ENCODE results near the gene ANKRD13C.

The ANKRD13C gene

GRCh38 chr1:70293186-70293843, 61.2 kb downstream of the ANKRD13C start:
- DNase-seq (ENCODE audit: low spot score): no peak

- no peak for DNase-seq (ENCODE audit: low spot score)
Observed at GRCh38 chr1:70290218-70290617, 64.3 kb downstream of the ANKRD13C start.

- no peak for DNase-seq (ENCODE audit: low spot score)
Observed at GRCh38 chr1:70288166-70288565, 66.4 kb downstream of the ANKRD13C start.

GRCh38 chr1:70286453-70286852, 68.1 kb downstream of the ANKRD13C start:
- no peak for DNase-seq (ENCODE audit: low spot score)

- no peak for DNase-seq (ENCODE audit: low spot score)
Observed at GRCh38 chr1:70284366-70284765, 70.2 kb downstream of the ANKRD13C start.

GRCh38 chr1:70278710-70279109, 75.8 kb downstream of the ANKRD13C start:
- no peak for DNase-seq (ENCODE audit: low spot score)

GRCh38 chr1:70277875-70278274, 76.6 kb downstream of the ANKRD13C start:
- no peak for DNase-seq (ENCODE audit: low spot score)

GRCh38 chr1:70265946-70266345, 88.6 kb downstream of the ANKRD13C start:
- no peak for DNase-seq (ENCODE audit: low spot score)

- no peak for DNase-seq (ENCODE audit: low spot score)
Observed at GRCh38 chr1:70264839-70265238, 89.7 kb downstream of the ANKRD13C start.

- DNase-seq (ENCODE audit: low spot score): no peak
Observed at GRCh38 chr1:70256664-70257063, 97.9 kb downstream of the ANKRD13C start.

- no peak for DNase-seq (ENCODE audit: low spot score)
Observed at GRCh38 chr1:70248729-70249128, 105.8 kb downstream of the ANKRD13C start.

GRCh38 chr1:70247768-70248167, 106.8 kb downstream of the ANKRD13C start:
- DNase-seq (ENCODE audit: low spot score): no peak

GRCh38 chr1:70247122-70247521, 107.4 kb downstream of the ANKRD13C start:
- DNase-seq (ENCODE audit: low spot score): no peak

- DNase-seq (ENCODE audit: low spot score): no peak
Observed at GRCh38 chr1:70239940-70240339, 114.6 kb downstream of the ANKRD13C start.

- no peak for DNase-seq (ENCODE audit: low spot score)
Observed at GRCh38 chr1:70234733-70235132, 119.8 kb downstream of the ANKRD13C start.

- DNase-seq (ENCODE audit: low spot score): no peak
Observed at GRCh38 chr1:70231475-70231874, 123.0 kb downstream of the ANKRD13C start.

- no peak for DNase-seq (ENCODE audit: low spot score)
Observed at GRCh38 chr1:70228670-70229069, 125.9 kb downstream of the ANKRD13C start.

GRCh38 chr1:70227439-70227838, 127.1 kb downstream of the ANKRD13C start:
- no peak for DNase-seq (ENCODE audit: low spot score)

- no peak for DNase-seq (ENCODE audit: low spot score)
Observed at GRCh38 chr1:70224954-70225353, 129.6 kb downstream of the ANKRD13C start.

- DNase-seq (ENCODE audit: low spot score): no peak
Observed at GRCh38 chr1:70222716-70223235, 131.7 kb downstream of the ANKRD13C start.

GRCh38 chr1:70221238-70222121, 133.0 kb downstream of the ANKRD13C start, which contains the start of gene SRSF11:
TSS of gene SRSF11 (plus strand) at chr1:70221380. CDS start at chr1:70221637, 257 bp downstream.
- DNase-seq (ENCODE audit: low spot score): peak; percentile 94

- no peak for DNase-seq (ENCODE audit: low spot score)
Observed at GRCh38 chr1:70220517-70221237, 133.8 kb downstream of the ANKRD13C start.
